Measurements from ENCODE around the gene ELP4.
"Not testable (repeated sequence)": the region's sequence is repeated elsewhere in the genome, so short reads cannot be mapped to it uniquely, and the experiment has no call there.

ELP4 gene

GRCh38 chr11:31649129-31649966, 139.8 kb downstream of the ELP4 start:
- DNase-seq = no peak

DNA sequence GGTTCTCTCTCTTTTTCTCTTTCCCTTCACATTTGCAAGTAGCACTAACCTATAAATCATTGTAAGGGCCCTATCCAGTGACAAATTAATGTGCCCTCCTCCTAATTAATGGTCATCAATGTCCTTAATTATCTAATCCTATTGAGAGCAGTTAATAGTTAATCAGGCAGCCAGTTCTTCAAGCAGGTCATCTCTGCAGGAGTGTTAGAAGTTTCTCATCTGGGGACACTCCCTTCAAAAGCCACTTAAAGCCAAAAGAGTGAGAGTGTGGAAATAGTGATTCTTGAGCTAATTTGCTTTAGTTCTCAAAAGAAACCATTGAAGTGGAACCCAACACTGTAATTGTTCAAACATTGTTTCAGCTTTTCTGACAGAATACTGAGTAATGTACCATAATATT, 141.6 kb downstream of the ELP4 start:
- DNase-seq = no peak

DNA sequence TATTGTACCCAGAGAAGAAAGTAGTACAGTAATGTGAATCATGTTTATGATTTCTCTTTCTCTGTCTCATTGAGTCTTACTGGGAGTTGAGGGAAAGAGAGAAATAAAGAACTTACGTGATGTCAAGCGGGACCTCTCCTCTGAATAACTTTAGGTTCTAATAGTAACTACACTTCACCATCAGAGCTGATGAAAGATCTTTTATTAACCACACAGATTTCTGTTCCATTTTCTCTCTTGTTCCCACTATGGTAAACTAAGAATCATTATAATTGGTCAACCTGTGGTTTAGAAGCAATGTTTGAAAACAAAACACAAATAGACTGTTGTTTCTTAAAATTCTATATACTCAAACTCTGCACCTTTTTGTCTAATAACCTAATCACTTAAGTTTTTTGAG, 142.3 kb downstream of the ELP4 start:
- DNase-seq = no peak

DNA sequence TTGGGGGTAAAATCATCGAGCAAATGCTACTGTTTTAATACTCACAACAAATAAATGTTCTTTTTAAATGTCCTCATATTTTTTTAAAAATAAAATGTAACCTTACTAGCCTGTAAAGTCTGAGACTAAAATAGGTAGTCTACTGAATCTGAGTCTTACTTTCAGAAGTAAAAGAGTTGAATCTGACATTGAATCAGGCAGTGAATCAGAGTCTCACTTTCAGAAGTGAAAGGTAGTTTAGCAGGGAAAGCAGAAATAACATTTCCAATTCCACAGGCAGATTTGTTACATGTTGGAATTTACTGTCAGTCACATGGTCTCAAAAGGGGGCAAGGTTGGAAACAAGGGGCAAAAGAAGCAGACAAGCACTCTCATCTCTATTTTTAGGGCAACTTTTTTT, 143.0 kb downstream of the ELP4 start:
- DNase-seq = no peak

DNA sequence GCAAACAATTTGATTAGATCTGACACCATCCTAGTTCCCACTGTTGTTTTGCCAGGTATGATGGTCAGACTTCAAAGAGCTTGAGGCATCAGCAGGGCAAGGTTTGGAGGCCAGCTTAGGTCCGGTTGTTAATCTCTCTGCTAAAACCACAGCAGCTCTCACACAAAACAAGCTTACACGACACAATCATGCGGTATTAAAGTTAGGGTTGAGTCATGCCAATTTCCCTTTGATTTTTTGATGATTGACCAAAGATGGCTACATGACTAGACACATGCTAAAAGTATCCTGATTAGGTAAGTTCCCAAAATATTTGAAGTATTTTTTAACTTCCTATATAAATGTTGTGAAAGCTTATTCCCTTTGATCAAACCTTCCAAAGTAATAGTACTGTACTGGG, 145.9 kb downstream of the ELP4 start:
- DNase-seq = no peak

DNA sequence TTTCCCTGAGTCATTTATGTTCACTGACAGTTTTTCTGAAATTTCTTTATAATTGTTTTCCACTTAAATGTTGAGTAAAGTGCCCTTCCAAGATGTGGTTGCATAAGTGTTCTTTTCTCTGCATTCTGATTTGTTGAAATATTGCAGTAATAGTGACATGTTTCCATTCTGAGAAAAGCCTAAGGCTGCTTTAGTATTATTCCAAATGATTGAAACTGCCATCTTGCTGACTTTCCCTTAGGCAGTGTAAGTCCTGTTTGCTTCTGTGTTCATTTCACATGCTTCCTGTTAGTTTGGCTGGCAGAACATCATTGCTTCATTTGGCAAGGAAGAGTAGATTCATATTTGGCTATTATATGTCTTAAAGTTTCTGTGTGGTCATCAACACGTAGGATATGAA, 146.5 kb downstream of the ELP4 start:
- DNase-seq = no peak

- DNase-seq = no peak
These were observed 147.5 kb downstream of the ELP4 start for GRCh38 chr11:31657091-31657490.

DNA sequence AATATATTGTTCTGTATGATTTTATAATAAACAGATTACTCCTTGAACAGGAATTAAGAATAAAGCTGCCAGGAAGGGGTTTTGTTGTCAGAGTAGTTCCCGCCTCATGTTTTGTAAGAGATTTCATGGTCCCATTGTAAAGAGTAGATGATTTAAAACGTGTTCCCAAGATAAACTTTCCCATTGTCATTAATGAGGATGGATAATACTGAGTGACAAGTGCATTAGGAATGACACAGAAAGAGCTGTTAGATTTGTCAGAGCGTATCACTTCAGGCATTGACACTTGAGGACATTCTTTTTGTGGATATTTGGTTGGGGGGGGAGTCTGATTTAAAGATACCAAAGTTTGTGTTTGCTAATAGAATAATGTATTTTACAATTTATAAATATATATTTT, 154.6 kb downstream of the ELP4 start:
- no peak for DNase-seq

DNA sequence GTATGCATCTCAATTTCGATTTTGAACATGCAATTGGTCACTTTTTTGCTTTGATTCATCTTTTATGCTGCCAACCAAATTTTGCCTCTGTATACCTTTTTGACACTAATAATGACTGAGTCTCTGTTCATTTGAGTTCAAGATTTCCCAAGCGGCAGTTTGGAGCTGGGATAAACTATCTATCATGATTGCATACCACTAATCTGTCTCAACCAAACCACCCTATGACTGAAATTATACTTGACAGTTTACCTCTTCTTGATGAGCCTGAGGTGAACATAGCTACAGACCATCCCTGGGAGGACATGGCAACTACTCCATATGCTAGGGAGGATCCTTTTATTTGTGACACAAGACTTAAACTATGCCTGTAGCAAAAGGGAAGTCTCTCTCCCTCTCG, 155.4 kb downstream of the ELP4 start:
- no peak for DNase-seq

GRCh38 chr11:31671681-31672080, 162.1 kb downstream of the ELP4 start:
- DNase-seq = no peak

DNA sequence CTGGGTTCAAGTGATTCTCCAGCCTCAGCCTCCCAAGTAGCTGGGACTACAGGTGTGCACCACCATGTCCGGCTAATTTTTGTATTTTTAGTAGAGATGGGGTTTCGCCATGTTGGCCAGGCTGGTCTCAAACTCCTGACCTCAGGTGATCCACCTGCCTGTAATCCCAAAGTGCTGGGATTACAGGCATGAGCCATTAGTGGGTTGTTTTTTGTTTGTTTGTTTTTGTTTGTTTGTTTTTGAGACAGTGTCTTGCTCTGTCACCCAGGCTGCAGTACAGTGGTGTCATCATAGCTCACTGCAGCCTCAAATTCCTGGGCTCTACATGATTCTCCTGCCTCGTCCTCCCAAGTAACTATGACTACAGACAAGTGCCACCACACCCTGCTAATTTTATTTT, 163.5 kb downstream of the ELP4 start:
- DNase-seq = not testable (repeated sequence)

DNA sequence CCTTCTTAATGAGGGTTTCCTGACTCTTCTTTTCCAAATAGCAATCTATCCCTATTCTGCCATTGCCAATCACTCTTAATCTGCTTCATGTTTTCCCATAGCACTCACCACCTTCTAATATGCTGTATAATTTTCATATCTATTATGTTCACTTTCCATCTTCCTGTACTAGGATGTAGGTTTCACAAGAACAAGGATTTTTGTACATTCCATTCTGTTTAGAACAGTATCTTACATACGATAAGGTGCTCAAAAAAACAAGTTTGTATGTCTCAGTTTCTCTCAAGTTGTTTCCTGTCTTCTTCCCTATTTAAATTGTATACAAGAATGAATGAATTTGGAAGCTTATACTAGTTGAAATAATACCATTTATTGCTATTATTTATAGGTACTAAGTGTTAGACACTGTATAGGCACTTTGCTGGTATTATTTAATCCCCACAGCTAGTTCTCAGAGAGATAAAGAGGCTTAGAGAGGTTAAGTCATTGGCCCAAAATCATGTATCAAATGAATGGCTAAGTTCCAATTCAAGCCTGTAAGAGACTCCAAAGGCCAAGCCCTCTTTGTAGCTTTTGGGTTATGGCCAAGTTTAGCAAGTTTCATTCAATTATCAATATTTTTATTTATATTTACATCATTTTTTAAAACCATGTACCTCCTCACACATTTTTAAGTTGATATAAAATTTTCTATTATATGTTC, 166.9 kb downstream of the ELP4 start:
- no peak for DNase-seq

DNA sequence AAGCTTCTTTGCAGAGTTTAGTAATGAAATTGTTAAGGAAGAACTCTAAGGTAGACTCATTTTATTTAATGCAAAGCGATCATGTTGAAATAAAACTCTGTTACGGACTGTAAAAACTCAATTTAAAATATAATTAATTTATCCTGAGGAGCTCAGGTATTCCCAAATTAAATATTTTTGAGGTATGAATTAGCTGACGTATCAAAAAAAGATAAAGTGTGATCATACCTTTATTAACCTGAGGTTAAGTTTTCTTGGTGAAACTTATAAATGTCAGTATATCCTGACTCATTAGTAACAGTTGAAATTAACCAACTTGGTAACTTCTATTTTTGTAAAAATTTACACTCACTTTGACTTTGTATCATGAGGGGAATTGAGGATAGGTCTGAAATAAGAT, 171.2 kb downstream of the ELP4 start:
- no peak for DNase-seq

DNA sequence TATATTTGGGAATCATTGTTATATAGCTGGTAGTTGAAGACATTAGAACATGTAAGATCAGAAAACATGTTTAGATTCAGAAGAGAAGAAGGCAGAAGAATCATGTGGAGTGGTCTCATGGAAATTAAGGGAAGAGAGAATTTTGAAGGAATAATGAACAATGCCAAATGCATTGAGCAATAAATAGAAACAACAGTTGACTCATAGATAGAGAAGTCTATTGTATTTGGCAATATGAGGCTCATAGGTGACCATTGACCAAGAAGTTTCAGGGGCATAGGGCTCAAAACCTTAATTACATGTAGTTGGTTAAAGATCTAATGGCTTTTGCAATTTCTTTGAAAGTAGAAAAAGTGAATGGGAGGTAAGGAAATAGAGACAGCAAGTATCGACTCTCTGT, 177.7 kb downstream of the ELP4 start:
- no peak for DNase-seq

DNA sequence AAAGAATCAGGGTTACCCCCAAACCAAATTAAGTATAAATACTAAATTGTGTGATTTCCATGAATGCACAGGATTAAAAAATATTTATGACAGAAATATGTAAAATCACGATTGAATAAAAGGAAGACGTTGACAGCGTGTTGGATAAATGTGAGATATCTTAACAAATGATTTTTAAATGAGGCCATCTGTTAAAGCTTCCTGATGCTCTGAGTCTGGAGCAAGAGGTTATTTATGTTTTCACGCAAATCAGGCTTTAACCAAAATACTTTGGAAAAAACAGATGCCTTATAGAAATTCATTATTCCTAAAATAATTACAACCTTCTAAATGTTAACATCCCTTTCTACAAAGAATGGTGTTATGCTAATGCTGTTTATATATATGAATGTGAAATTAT, 178.3 kb downstream of the ELP4 start:
- no peak for DNase-seq

DNA sequence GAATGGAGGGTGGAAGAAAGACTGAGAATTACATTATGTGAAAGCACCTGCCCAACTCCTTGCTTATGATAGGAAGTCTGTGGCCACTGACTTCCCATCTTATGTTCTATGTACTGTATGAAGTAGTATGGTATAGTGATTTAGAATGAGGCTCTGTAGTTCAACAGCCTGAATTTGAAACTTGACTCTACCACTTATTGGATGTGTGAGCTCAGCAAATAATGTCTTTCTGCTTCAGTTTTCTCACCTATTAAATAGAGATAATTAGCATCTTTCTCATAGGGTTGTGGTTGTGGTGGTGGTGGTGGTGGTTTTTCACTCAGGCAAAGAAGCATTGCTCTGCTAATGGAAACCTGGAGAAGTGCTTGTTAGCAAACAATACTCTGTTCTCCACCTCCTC, 180.0 kb downstream of the ELP4 start:
- no peak for DNase-seq

GRCh38 chr11:31690041-31690440, 180.5 kb downstream of the ELP4 start:
- DNase-seq = no peak

DNA sequence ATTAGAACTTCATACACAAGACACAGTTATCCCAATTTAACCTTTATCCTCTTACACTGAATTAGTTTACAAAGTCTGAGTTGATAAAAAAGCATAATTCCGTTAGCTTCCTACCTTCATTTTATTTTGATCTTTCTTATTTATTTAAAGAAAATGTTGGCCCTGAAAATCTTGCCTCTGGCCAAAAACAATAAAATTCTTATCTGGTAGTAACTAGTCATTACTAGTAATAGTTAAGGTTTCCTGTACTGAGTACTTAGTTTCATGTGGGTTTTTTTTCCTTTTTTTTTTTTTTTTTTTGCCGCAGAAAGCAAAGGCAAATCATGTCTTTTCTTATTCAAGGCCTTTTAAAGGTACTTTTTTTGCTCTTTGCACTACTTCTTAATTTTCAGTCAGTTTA, 180.9 kb downstream of the ELP4 start:
- no peak for DNase-seq

DNA sequence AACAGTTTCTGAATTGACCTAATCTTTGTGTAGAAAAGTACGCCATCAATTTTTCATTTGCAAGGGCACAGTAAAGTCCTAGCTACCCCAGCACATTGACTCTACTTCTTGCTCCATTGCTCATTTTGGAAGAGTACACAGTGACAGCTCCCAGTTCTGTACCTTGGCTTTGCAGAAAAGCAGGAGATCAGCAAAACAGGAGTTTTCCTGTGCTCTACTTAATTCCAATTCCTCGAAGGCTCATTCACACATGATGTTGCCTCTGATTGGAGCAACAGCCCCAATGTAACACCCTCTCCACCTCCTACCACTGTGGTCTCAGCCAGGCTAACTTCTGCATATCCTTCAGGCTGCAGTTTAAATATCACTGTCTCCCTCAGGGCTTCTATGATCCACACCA, 182.9 kb downstream of the ELP4 start:
- no peak for DNase-seq

DNA sequence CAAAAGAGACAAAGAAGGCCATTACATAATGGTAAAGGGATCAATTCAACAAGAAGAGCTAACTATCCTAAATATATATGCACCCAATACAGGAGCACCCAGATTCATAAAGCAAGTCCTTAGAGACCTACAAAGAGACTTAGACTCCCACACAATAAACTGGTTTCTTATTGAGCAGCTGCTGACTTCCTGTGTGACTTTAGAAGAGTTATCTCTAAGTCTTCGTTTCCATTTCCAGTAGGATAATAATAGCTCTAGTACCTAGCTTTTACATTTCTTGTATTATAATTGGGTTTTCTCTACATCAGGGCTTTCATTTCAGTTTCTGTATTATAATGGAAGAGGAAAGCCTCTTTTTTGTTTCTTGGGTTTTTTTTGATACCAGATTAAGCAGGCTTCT, 187.5 kb downstream of the ELP4 start:
- DNase-seq = not testable (repeated sequence)

DNA sequence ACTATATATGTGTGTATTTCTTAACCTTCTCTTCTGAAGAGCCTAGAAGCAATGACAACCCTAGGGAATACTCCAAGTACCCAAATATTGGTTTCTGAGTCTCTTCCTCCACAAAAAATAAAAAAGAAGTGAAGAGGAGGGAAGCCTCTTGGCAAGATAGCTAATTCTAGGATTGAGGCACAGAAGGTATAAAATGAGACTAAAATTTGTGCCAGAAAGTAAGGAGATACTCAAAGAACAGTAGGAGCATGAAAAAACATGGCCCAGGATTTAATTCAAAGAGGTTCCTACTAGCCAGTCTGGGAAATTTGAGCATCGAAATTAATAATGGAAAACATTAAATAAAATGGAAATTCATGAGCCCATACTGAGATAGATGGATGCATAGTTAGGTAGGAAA, 189.5 kb downstream of the ELP4 start:
- no peak for DNase-seq

DNA sequence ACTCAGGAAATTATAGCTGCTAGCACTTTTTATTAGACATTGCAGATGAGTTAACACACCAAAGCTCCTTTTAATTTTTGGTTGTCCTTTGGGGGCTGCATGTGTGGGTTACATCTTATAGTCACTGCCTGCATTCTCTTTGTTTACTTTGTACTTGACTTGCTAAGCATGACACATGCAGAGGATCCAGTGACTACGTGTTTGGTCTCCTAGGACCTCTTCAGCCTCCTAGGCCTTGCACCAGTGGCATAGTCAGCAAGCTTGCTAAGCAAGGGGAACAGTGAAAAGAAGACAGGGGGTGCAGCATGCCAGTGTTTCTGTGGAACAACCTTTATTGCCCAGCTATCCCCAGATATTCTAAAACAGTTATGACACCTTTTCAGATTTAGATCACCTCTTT, 193.4 kb downstream of the ELP4 start:
- peak; percentile 7 for DNase-seq

DNA sequence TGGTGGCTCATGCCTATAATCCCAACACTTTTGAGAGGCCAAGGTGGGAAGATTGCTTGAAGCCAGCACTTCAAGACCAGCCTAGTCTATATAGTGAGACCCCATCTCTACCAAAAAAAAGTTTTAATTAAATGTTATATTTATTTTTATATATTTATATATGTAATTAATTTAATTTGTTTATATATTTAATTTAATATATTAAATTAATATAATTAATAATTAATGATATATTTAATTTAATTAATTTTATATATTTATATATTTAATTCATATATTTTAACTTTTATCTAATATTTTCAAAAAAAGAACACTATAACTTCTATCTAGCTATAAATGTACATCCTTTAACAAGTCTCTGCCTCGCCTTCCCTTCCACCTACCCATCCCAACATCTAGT, 196.8 kb downstream of the ELP4 start:
- DNase-seq = no peak

DNA sequence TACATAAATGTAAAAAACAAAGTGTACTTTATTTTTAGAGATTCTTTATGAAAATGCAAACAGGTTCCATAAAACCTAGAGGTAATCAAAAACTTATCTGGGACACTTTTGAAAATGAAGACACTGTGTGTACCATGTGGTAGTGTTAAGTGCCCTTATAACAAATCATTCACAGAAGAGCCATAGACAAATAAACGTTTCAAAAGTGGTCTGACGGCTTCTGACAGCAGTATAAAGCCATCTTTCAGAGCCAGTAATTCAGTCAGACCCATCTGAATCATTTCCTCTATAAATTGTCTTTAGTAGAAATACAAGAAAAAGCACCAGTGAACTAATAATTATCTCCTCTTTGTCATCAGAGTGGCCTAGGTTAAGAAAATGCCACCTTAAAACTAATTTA, 201.6 kb downstream of the ELP4 start:
- DNase-seq = peak; percentile 46

- DNase-seq = no peak
These were observed 203.3 kb downstream of the ELP4 start for GRCh38 chr11:31712851-31713250.
